ENCODE results near the gene ZDHHC8.

The ZDHHC8 gene

DNA sequence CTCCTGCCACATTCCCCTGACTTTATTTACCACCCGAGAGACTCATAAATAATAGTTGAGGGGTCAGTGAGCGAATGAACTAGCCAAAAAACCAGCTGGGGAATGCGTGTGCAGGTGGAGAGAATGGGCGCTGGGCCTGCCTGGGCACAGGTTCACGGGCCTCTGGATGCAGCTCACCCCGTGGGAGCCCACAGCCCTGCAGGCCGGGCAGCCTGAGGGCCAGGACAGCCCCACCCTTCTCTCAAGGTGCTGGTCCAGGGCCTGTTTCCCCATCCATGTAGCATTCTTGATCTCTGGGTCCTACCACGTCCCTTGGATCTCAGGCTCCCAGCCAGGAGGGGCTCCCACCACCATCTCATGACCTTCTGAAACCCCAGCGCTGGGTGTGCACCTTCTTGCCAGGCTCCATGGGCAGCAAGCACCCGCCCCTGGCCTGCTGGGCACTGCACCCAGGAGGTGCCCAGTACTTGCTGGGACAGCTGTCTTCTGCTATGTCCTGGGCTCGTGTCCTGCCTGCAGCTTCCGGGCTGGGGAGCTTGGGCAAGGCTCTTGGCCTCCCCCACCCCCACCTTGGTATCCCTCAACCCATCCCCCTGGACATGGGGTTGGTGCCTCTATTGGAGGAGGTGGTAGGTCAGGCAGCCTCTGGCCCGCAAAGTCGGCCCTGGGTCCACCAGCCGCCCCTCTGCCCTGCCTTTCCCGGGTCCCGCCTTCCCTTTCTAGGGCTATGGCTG, 62.3 kb downstream of the ZDHHC8 start:
- no peak for DNase-seq (ENCODE audit: low spot score)
- in situ Hi-C loops (cut with MboI; ENCODE audit: low pct_unique_long_range_greater_than_20kb, low sequenced_read_pairs, unreplicated experiment) = no loop called here
- TF ChIP-seq, protein P1, sequence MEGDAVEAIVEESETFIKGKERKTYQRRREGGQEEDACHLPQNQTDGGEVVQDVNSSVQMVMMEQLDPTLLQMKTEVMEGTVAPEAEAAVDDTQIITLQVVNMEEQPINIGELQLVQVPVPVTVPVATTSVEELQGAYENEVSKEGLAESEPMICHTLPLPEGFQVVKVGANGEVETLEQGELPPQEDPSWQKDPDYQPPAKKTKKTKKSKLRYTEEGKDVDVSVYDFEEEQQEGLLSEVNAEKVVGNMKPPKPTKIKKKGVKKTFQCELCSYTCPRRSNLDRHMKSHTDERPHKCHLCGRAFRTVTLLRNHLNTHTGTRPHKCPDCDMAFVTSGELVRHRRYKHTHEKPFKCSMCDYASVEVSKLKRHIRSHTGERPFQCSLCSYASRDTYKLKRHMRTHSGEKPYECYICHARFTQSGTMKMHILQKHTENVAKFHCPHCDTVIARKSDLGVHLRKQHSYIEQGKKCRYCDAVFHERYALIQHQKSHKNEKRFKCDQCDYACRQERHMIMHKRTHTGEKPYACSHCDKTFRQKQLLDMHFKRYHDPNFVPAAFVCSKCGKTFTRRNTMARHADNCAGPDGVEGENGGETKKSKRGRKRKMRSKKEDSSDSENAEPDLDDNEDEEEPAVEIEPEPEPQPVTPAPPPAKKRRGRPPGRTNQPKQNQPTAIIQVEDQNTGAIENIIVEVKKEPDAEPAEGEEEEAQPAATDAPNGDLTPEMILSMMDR (IDR thresholded peaks at IDR 0.05; ENCODE audit: extremely low read depth, insufficient read depth, missing control alignments) = no peak

DNA sequence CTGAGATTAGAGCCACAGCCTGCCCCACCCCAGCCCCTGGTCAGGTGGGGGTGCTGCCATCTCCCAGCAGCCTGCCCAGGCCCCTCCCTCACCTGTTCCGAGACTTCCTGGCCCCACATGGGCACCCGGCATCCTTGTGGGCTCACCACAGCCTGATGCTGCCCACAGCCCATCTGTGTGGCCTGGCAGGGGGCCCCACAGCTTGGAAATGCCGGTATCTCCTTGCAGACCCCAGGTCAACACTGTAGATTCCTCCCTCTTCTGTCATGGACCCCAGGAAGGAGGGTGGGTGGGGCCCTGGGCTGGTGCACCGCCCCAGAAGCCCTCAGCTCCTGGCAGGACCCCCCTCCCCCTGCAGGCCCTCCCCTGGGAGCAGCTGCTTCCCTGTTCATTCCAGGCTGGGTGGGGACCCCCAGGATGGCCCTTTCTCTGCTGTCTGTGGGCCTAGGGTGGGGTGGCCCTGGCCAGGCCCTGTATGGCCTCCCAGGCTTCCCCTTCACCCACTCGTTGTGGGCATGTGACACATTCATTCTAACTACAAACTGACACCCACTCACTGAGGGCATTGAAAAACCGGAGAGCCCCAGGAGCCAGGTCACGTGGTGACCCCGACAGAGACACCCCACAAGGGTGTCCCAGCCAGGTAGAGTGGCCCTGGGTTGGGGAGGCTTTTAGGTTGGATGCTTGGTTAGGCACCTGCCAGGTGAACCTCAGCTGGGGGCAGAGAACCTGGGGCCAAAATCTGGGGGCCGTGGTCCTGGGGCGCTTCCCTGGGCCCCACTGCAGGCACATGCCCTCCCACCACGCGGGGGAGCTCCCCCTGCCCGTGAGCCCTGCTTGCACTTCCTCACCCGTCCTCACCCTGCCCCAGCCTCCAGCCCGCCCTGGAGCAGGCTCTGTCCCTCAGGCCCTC, 63.3 kb downstream of the ZDHHC8 start:
- no peak for DNase-seq (ENCODE audit: low spot score)
- TF ChIP-seq, protein P1 (IDR thresholded peaks at IDR 0.05; ENCODE audit: extremely low read depth, insufficient read depth, missing control alignments) = no peak
- in situ Hi-C loops (cut with MboI; ENCODE audit: low pct_unique_long_range_greater_than_20kb, low sequenced_read_pairs, unreplicated experiment) = no loop called here

DNA sequence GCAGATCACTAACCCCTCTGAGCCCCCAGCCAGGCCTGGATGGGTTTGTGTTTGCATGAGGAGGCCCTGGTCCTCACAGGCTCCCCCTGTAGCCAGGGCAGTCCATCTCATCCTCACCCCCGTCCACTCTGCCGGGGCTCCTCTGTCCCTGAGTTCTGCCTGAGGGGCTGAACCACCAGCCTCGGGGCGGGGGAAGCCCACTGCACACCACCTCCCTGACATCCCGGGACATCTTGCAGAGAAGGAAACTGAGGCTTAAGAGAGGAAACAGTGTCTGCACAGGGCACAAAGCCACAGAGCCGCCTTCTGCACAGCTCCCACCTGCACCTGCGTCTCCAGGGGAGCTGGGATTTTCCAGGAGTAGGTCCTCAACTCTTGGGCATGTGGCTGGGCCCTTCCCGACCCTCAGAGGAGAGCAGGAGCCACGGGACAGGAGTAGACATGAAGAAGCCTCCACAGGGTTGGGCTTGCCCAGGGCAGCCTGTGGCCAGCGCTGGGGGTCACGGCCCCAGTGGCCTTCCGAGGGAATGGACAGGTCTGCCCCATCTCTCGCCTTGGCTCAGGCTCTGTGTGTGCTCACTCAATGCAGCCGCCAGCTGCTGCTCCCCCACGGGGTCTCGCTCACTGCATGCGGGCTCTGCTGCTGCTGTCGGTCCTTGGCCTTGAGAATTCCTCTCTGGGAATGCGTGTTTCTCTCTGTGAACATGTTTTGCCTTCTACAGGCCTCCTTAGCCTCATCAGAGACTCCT, 64.7 kb downstream of the ZDHHC8 start:
- DNase-seq (ENCODE audit: low spot score) = no peak
- TF ChIP-seq, protein P1 (IDR thresholded peaks at IDR 0.05; ENCODE audit: extremely low read depth, insufficient read depth, missing control alignments) = no peak
- in situ Hi-C loops (cut with MboI; ENCODE audit: low pct_unique_long_range_greater_than_20kb, low sequenced_read_pairs, unreplicated experiment) = no loop called here

All from GM13977 (cell line).